Activated CD8-positive, alpha-beta memory T cell treated with anti-CD3 and anti-CD28 coated beads, Interleukin-2, amount 10 ng/mL, durations not matched to agents 7 days and 5 days (primary cell): ENCODE data around the gene STT3B. TPM values are rescaled to one million over a fixed set of nuclear protein-coding genes. Genes with fewer than 3 reads are reported as not detected.

Experiments
- ATAC-seq: fragments of 150-1000 bp; cut with Tn5 transposase; one replicate; pipeline ENCODE4 v1.10.0; 2021; ENCODE audit warnings: moderate library complexity
- CTCF ChIA-PET: fragments of 350-600 bp; sonication (Branson Sonifier 250); formaldehyde crosslinking; loops from one replicate; lab custom pipeline; 2021; ENCODE audit warnings: antibody characterized with exemption; lab: Charles Lee
- DNase-seq: peaks from one replicate; pipeline ENCODE4 v3.0.0-alpha.2; 2020
- H3K27ac Mint-ChIP-seq: one replicate; pipeline ENCODE4 v1.8.0; 2021; ENCODE audit warnings: mild to moderate bottlenecking, mixed read lengths
- H3K27me3 Mint-ChIP-seq: one replicate; pipeline ENCODE4 v1.8.0; 2021; ENCODE audit warnings: mixed read lengths
- H3K36me3 Mint-ChIP-seq: one replicate; pipeline ENCODE4 v1.8.0; 2021; ENCODE audit warnings: mild to moderate bottlenecking, mixed read lengths
- H3K4me1 Mint-ChIP-seq: one replicate; pipeline ENCODE4 v1.8.0; 2021; ENCODE audit warnings: mixed read lengths
- H3K4me3 Mint-ChIP-seq: one replicate; pipeline ENCODE4 v1.8.0; 2021; ENCODE audit warnings: mild to moderate bottlenecking, moderate library complexity, mixed read lengths
- H3K9me3 Mint-ChIP-seq: one replicate; pipeline ENCODE4 v1.8.0; 2022; ENCODE audit warnings: low read depth, mixed read lengths
- total RNA-seq, 2 experiments: library from RNA; stranded (reverse); gene quantifications; one replicate each; pipeline ENCODE4 v1.2.3, GENCODE V29; 2021

STT3B gene
- total RNA-seq, 2 experiments from 2014 or later, result 90.0 to 126 TPM

DNA sequence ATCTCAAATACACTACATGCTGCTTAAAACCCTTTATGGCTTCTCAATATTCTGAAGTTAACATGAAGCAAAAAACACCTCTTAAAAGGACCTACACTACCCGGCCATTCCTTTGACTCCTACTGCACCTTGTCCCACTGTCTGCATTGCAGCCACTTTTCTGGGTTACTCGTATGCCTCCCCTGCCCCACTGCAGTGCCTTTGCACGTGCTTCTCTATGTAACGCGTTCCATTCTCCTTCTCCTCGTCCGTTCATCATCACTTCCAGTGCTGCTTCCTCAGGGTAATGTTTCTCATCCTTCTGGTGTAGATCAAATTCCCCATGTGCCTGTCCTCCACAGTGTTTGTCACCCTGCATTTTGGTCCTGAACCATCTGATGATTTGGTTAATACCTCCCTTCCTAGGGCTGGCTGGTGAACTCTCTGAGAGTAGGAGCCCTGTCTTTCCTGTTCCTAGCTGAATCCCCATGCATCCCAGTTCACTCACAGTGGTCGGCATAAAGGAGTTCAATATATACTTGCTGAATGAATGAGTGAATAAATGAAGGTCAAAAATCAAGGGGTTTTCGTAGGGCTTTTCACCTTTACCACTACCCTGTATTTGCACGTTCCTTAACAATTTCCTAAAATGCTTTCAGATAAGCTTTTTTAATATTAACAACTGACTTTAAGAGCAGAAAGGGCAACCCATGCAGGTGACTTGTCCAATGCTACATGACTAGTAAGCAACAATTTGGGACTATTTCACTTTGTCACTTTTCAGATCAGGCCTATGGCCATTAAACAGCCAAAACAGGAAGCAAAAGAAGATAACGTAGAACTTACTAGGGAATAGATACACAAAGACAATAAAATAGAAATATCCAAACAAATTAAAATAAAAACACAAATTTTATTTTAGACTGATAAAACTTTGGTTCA is 2.4 kb upstream of the STT3B start:
- Mint-ChIP-seq H3K4me3 (no peak overlapping the region), H3K4me1 (peaks cover 4% of the 10 kb centered on the region), H3K27me3 (no peaks in the 10 kb centered on the region), H3K36me3 (peaks cover 13% of the 10 kb centered on the region), H3K9me3 (no peaks in the 10 kb centered on the region), H3K27ac (no peak overlapping the region)
- no peak for ATAC-seq
- CTCF ChIA-PET, result interaction anchor here (0.9 to 2.5 kb wide), 3 partner anchors 8 to 20 kb away, joined by 3 to 11 read pairs (median 4); no protein-coding TSS in a partner anchor
- no peak for DNase-seq

DNA sequence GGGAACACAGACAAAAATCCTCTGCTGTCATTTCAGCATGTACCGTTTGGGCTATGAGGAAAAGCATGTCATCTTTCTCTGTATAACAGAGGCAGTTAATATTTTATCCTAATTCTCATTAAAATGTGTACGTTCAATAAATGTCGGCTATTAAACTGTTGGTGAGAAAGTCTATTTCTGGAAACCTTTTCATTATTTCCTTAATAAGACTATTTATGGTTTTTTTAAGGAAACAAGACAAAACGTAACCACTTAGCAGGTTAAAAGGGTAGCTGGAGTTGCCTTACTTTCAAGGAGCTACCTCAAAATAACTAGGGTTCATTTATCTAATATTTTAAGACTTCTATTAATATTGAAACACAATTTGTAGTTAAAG is 1.8 kb upstream of the STT3B start:
- Mint-ChIP-seq H3K27ac (no peak overlapping the region), H3K36me3 (peaks cover 12% of the 10 kb centered on the region), H3K9me3 (no peaks in the 10 kb centered on the region), H3K4me3 (peak overlapping the region; percentile 97), H3K27me3 (no peaks in the 10 kb centered on the region), H3K4me1 (peaks cover 5% of the 10 kb centered on the region)
- CTCF ChIA-PET, result interaction anchor here (0.9 to 3.0 kb wide), 6 partner anchors 8 to 303 kb away, joined by 3 to 11 read pairs (median 6); no protein-coding TSS in a partner anchor
- ATAC-seq (no peak), DNase-seq (no peak)

DNA sequence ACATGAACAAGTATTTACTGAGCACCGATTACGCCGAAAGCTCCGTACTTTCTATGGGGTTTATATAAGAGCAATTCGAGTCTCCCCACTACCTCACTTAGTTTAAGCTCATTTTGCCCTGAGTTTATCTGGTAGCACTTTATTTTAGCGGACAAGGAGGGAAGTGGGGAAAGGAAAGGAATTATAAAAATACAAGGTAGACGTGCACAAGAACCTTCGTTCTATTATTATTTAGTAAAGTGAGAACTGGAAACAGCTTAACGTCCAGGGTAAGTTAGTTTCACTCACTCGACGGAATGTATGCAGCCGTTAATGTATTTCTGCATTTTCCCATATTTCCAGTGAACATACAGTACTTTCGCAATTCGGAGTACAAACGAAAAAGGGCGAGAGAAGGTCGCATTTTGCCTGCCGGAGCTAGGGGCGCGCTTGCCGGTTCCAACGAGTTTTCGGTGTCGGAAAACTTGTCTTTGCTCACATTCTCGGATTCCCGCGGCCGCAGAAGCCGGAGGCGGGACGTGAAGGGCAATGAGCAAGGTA is 1.2 kb upstream of the STT3B start:
- H3K27ac Mint-ChIP-seq, result peak overlapping the region; percentile 99
- no peaks in the 10 kb centered on the region for H3K9me3 Mint-ChIP-seq
- ATAC-seq (no peak), DNase-seq (no peak)
- peaks cover 14% of the 10 kb centered on the region for H3K36me3 Mint-ChIP-seq
- CTCF ChIA-PET, result interaction anchor here (0.8 to 3.0 kb wide), 7 partner anchors 8 to 304 kb away, joined by 3 to 11 read pairs (median 4); no protein-coding TSS in a partner anchor
- peak overlapping the region; percentile 97 for H3K4me3 Mint-ChIP-seq
- H3K4me1 Mint-ChIP-seq, result peaks cover 11% of the 10 kb centered on the region
- H3K27me3 Mint-ChIP-seq, result no peaks in the 10 kb centered on the region

DNA sequence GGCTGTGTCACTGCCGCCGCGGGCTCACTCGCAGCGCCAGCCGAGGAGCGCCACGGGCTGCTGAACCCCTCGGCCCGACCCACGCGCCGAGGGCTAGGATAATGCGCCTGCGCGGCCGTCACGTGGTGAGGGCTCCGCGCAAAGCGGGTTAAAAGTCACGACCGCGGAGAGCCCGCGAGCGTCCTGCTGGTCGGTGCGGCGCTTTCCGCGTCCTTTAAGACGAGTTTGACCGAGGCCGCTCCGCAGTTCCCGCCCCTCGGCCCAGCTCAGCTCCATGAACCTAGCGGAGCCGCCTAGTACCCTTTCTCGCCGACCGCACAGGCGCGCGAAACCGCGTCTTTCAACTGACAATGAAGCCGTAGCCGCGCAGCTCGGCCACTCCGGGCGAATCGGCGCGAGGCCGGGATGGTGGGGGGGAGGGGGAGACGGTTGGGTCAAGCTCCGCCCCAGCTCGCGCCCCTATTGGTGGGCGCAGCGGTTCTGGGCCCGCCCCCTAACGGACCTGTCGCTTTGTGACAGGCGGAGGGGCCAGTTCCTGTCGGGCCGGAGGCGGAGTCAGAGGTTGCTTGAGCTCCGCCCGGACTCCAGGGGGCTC is 636 bp upstream of the STT3B start:
- H3K4me3 Mint-ChIP-seq, result peak overlapping the region; percentile 97
- H3K27ac Mint-ChIP-seq, result peak overlapping the region; percentile 99
- H3K4me1 Mint-ChIP-seq, result peaks cover 15% of the 10 kb centered on the region
- no peaks in the 10 kb centered on the region for H3K9me3 Mint-ChIP-seq
- peak; percentile 99 for DNase-seq
- H3K36me3 Mint-ChIP-seq, result peaks cover 15% of the 10 kb centered on the region
- CTCF ChIA-PET, result interaction anchor here (0.5 to 3.0 kb wide), 11 partner anchors 8 to 876 kb away, joined by 3 to 11 read pairs (median 3); no protein-coding TSS in a partner anchor
- ATAC-seq, result peak; percentile 88
- no peaks in the 10 kb centered on the region for H3K27me3 Mint-ChIP-seq

DNA sequence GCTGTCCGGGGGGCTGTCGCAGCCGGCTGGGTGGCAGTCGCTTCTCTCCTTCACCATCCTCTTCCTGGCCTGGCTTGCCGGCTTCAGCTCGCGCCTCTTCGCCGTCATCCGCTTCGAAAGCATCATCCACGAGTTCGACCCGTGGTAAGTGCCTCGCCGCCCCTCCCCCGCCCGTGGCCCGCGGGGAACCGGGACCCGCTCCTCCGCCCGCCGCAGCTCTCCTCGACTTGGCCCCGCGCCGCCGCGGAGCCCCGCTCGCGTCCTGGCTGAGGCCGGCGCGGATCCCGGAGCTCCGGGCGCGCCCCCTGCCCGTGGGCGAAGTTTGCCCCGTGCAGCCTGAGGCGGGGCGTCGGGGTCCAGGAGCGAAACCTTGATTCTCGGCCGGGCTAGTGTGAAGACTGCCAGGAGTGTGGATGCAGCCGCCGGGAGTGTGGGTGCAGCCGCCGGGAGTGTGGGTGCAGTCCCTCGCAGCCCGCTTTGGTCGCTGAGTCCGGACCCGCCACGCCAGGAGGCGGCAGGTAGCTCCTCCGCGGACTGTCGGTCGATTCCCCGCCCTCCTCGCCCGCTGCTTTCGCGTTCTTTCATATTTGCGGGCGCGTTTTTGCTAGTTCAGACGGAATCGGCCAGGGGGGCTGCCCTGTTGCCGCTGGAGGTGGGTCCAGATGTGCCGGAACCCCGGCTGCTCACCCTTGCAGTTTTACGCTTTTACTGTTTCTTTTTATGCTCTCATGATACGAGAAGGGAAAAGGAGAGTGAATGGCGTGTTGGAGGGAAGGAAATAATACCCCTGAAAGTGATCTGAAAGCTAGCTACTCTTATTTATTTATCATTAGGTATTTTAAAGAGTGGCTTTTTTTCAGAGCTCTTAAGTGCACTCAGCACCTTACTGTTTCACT is 692 bp downstream of the STT3B start:
- CTCF ChIA-PET, result interaction anchor here (1.3 to 3.0 kb wide), 5 partner anchors 11 to 878 kb away, joined by 3 to 11 read pairs (median 7); no protein-coding TSS in a partner anchor
- Mint-ChIP-seq H3K4me3 (peak overlapping the region; percentile 97), H3K36me3 (peaks cover 25% of the 10 kb centered on the region), H3K27me3 (no peaks in the 10 kb centered on the region), H3K4me1 (peaks cover 23% of the 10 kb centered on the region), H3K9me3 (no peaks in the 10 kb centered on the region), H3K27ac (peak overlapping the region; percentile 99)
- DNase-seq, result peak; percentile 76
- ATAC-seq, result peak; percentile 0

DNA sequence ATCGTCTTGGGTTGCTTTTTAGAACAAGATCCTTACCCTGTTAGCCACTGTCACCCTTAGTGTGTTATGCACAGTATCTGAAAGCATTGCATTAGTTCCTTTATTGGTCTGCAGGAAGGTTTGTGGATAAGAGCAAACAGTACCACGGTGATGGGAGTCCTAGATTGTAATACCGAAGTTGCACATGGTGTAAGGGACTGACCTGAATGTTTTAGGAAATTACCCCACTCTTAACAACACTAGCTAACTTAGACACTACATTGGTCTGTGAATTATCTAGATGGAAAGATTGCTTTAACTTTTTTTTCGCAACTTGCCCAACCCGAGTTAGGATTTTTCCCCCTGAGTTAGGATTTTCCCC is 1.3 kb downstream of the STT3B start:
- CTCF ChIA-PET, result no interaction called here
- H3K27me3 Mint-ChIP-seq, result no peaks in the 10 kb centered on the region
- DNase-seq (no peak), ATAC-seq (no peak)
- no peaks in the 10 kb centered on the region for H3K9me3 Mint-ChIP-seq
- H3K27ac Mint-ChIP-seq, result peak overlapping the region; percentile 94
- peak overlapping the region; percentile 97 for H3K4me3 Mint-ChIP-seq
- peaks cover 27% of the 10 kb centered on the region for H3K4me1 Mint-ChIP-seq
- H3K36me3 Mint-ChIP-seq, result peaks cover 29% of the 10 kb centered on the region

DNA sequence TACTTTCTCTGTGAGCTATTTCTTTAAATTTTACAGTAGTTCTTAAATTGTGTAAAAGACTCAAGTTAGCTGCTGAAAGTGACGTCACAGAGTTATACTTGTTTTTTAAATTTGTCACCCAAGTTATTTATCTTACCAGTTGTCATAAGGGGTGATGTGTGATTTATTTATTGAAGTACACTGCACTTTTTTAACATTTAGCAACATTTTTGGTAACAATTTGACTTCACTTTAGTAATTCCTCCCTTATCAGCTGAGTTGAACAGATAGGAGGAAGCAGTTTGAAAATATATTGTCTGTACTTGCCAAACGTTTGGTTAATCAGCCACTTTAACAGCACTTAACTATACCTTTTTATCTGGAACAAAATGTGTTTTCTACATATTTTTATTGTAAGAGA is 3.8 kb downstream of the STT3B start:
- Mint-ChIP-seq H3K4me1 (peaks cover 40% of the 10 kb centered on the region), H3K9me3 (no peaks in the 10 kb centered on the region), H3K36me3 (peaks cover 41% of the 10 kb centered on the region), H3K4me3 (peak overlapping the region; percentile 97), H3K27ac (peak overlapping the region; percentile 75), H3K27me3 (no peaks in the 10 kb centered on the region)
- DNase-seq (no peak), ATAC-seq (no peak)
- CTCF ChIA-PET, result interaction anchor here (0.9 to 1.6 kb wide), 2 partner anchors 14 to 26 kb away, joined by 3 read pairs; no protein-coding TSS in a partner anchor

DNA sequence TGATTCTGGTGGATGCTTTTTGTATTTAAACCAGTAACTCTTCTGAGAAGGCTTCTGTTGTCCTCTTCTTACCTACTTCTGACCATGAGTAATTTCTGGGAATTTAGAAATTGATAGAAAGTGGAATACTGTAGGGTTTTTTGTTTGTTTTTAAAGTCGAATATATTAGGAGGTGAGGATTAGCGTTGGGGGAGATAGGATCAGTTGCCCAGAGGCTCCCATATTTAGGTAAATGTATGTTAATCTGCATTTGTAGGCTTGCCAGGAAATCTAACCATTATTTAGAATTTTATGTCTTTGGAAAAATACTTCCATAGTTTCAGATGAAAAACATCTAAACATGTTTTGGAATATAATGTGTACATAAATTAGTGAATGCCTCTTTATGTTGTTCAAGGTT is 6.1 kb downstream of the STT3B start:
- Mint-ChIP-seq H3K4me1 (peaks cover 46% of the 10 kb centered on the region), H3K9me3 (no peaks in the 10 kb centered on the region), H3K27me3 (no peaks in the 10 kb centered on the region), H3K27ac (no peak overlapping the region), H3K4me3 (no peak overlapping the region), H3K36me3 (peaks cover 50% of the 10 kb centered on the region)
- DNase-seq (no peak), ATAC-seq (no peak)
- CTCF ChIA-PET, result no interaction called here

DNA sequence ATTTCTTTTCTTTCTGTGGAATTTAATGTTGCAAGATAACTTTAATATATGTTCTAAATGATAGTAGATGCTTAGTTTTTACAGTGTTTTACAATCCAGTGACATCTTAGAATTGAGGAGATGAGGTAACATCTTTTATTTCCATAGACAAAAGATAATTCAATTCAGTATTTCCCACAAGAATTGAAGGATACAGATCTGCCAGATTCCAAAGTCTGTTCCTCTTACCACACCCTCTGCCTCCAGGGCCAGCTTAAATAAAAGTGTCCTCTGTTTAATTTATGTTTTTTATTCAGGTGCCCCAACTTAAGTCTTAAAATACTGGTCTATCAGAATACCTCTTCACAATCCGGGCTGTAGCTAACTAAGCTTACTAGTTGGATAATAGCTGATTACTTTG is 6.5 kb downstream of the STT3B start:
- CTCF ChIA-PET, result interaction anchor here (1.3 to 1.7 kb wide), 3 partner anchors 8 to 12 kb away, joined by 4 to 6 read pairs (median 4); no protein-coding TSS in a partner anchor
- H3K4me3 Mint-ChIP-seq, result no peak overlapping the region
- no peak for ATAC-seq

DNA sequence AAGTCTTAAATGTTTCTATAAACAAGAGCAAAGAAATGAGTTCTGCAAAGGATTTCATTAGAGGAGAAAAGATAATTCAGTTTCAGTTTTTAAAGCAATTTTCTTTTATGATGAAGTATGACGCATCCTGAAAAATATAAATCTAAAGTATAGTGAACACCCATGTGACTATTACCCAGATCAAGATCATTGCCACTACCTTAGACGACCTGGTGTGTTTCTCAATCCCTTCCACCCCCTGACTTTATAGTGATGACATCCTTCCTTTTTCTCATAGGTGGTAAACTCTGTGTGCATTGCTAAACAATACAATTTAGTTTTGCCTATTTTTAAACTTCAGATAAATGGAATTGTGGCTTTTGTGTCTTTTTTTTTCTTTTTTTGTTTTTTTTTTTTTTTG is 8.4 kb downstream of the STT3B start:
- Mint-ChIP-seq H3K27ac (no peak overlapping the region), H3K9me3 (no peaks in the 10 kb centered on the region), H3K27me3 (no peaks in the 10 kb centered on the region), H3K36me3 (peaks cover 43% of the 10 kb centered on the region), H3K4me1 (peaks cover 53% of the 10 kb centered on the region), H3K4me3 (no peak overlapping the region)
- CTCF ChIA-PET, result interaction anchor here (0.7 to 1.7 kb wide), 2 partner anchors 9 to 65 kb away, joined by 3 to 6 read pairs; no protein-coding TSS in a partner anchor
- ATAC-seq (peak; percentile 68), DNase-seq (no peak)

More for the DNA sequence above, 6.5 kb downstream of the STT3B start:
- H3K4me1 Mint-ChIP-seq, result peaks cover 47% of the 10 kb centered on the region
- no peaks in the 10 kb centered on the region for H3K27me3 Mint-ChIP-seq
- H3K9me3 Mint-ChIP-seq, result no peaks in the 10 kb centered on the region
- no peak overlapping the region for H3K27ac Mint-ChIP-seq
- peaks cover 47% of the 10 kb centered on the region for H3K36me3 Mint-ChIP-seq
- DNase-seq, result no peak

DNA sequence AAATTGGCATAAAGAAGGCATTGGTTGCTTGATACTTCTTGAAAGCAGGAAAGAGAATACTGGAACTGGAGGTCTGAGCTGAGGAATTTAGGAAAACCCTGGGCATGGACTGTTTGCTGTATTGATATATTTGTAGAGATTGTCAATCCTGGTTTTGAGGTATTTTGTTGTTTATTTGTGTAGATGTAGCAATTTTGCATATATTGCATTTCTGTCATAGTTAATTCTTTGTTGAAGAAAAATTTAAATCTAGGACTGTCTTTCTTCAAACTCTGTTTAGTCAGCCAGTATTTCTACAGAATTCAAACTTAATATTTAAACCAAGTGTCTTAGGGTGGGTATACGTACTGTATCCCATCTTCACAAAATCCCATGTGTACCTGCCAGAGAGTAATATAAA is 9.5 kb downstream of the STT3B start:
- ATAC-seq, result no peak
- Mint-ChIP-seq H3K27ac (no peak overlapping the region), H3K27me3 (no peaks in the 10 kb centered on the region), H3K9me3 (no peaks in the 10 kb centered on the region), H3K4me1 (peaks cover 50% of the 10 kb centered on the region), H3K36me3 (peaks cover 39% of the 10 kb centered on the region), H3K4me3 (no peak overlapping the region)
- CTCF ChIA-PET, result no interaction called here
- no peak for DNase-seq

DNA sequence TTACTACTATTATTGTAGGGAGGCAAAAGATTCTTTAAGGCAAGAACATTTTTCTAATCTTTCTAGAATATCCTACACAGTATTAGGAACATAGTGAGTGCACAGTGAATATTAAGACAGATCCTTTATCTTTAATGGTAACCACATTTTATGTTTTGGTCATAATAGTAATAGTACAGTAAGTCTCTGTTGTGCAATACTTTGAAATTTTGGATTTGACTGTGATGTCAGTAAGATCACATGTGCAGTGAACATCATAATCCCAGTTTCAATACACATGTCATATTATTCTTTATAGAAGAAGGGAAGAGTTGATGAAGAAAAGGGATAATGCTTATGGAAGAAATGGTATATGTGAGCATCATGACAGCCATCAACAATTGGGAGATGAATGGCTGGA is 10.7 kb downstream of the STT3B start:
- CTCF ChIA-PET, result no interaction called here
- no peak for ATAC-seq
- Mint-ChIP-seq H3K9me3 (no peaks in the 10 kb centered on the region), H3K27me3 (no peaks in the 10 kb centered on the region), H3K4me3 (no peak overlapping the region), H3K4me1 (peaks cover 53% of the 10 kb centered on the region), H3K27ac (no peak overlapping the region), H3K36me3 (peaks cover 27% of the 10 kb centered on the region)
- no peak for DNase-seq
